ENCODE measurements around the gene LRRC49.
"Not testable (repeated sequence)": the region's sequence is repeated elsewhere in the genome, so short reads cannot be mapped to it uniquely, and the experiment has no call there.

DNA sequence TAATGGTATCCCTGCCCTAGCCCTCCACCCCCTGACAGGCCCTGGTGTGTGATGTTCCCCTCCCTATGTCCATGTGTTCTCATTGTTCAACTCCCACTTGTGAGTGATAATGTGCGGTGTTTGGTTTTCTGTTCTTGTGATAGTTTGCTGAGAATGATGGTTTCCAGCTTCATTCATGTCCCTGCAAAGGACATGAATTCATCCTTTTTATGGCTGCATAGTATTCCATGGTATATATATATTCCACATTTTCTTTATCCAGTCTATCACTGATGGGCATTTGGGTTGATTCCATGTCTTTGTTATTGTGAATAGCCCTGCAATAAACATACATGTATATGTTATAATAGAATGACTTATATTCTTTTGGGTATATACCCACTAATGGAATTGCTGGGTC is 142.9 kb downstream of the LRRC49 start:
- TF ChIP-seq UBTF (CRISPR knock-in tag; IDR thresholded peaks at IDR 0.05); POLR2A (IDR thresholded peaks at IDR 0.05; ENCODE audit: insufficient read depth in 1 of 2, low read depth in 2 of 2, low read length in 2 of 2); NFE2 (CRISPR knock-in tag; IDR thresholded peaks at IDR 0.05); KDM5A (IDR thresholded peaks at IDR 0.05; ENCODE audit: borderline replicate concordance, low read length); ONECUT2 (CRISPR knock-in tag; IDR thresholded peaks at IDR 0.05); RCOR2 (CRISPR knock-in tag; IDR thresholded peaks at IDR 0.05); NR1H2 (CRISPR knock-in tag; IDR thresholded peaks at IDR 0.05; ENCODE audit: borderline replicate concordance, low read depth); MXI1 (IDR thresholded peaks at IDR 0.05; ENCODE audit: borderline replicate concordance, low read depth, low read length); SNAPC4 (CRISPR knock-in tag; IDR thresholded peaks at IDR 0.05); DMAP1 (CRISPR knock-in tag; IDR thresholded peaks at IDR 0.05): not testable (repeated sequence)
- TF ChIP-seq, protein P1, sequence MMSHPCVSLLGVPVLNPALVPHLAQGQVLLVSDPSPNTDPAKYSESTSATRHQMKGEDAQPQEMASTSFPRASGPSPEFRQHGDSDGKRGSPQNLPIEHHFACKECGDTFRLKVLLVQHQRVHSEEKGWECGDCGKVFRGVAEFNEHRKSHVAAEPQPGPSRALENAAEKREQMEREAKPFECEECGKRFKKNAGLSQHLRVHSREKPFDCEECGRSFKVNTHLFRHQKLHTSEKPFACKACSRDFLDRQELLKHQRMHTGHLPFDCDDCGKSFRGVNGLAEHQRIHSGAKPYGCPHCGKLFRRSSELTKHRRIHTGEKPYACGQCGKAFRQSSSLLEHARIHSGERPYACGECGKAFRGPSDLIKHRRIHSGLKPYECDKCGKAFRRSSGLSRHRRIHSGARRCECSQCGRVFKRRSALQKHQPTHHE (CRISPR knock-in tag; IDR thresholded peaks at IDR 0.05; ENCODE audit: borderline replicate concordance): not testable (repeated sequence)
- TF ChIP-seq, protein P2, sequence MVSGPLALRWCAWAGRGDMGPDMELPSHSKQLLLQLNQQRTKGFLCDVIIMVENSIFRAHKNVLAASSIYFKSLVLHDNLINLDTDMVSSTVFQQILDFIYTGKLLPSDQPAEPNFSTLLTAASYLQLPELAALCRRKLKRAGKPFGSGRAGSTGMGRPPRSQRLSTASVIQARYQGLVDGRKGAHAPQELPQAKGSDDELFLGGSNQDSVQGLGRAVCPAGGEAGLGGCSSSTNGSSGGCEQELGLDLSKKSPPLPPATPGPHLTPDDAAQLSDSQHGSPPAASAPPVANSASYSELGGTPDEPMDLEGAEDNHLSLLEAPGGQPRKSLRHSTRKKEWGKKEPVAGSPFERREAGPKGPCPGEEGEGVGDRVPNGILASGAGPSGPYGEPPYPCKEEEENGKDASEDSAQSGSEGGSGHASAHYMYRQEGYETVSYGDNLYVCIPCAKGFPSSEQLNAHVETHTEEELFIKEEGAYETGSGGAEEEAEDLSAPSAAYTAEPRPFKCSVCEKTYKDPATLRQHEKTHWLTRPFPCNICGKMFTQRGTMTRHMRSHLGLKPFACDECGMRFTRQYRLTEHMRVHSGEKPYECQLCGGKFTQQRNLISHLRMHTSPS (CRISPR knock-in tag; IDR thresholded peaks at IDR 0.05; ENCODE audit: low read depth): not testable (repeated sequence)

Measured in HepG2 (cell line).